Activated CD4-positive, CD25-positive, alpha-beta regulatory T cell (primary cell): ENCODE data around the gene MYO9A.

Experiments
- DNase-seq, 4 experiments: peaks; one replicate each; lab custom pipeline; 2025; lab: John Stamatoyannopoulos, UW

MYO9A gene, protein sequence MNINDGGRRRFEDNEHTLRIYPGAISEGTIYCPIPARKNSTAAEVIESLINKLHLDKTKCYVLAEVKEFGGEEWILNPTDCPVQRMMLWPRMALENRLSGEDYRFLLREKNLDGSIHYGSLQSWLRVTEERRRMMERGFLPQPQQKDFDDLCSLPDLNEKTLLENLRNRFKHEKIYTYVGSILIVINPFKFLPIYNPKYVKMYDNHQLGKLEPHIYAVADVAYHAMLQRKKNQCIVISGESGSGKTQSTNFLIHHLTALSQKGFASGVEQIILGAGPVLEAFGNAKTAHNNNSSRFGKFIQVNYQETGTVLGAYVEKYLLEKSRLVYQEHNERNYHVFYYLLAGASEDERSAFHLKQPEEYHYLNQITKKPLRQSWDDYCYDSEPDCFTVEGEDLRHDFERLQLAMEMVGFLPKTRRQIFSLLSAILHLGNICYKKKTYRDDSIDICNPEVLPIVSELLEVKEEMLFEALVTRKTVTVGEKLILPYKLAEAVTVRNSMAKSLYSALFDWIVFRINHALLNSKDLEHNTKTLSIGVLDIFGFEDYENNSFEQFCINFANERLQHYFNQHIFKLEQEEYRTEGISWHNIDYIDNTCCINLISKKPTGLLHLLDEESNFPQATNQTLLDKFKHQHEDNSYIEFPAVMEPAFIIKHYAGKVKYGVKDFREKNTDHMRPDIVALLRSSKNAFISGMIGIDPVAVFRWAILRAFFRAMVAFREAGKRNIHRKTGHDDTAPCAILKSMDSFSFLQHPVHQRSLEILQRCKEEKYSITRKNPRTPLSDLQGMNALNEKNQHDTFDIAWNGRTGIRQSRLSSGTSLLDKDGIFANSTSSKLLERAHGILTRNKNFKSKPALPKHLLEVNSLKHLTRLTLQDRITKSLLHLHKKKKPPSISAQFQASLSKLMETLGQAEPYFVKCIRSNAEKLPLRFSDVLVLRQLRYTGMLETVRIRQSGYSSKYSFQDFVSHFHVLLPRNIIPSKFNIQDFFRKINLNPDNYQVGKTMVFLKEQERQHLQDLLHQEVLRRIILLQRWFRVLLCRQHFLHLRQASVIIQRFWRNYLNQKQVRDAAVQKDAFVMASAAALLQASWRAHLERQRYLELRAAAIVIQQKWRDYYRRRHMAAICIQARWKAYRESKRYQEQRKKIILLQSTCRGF (N-terminal part only)

DNA sequence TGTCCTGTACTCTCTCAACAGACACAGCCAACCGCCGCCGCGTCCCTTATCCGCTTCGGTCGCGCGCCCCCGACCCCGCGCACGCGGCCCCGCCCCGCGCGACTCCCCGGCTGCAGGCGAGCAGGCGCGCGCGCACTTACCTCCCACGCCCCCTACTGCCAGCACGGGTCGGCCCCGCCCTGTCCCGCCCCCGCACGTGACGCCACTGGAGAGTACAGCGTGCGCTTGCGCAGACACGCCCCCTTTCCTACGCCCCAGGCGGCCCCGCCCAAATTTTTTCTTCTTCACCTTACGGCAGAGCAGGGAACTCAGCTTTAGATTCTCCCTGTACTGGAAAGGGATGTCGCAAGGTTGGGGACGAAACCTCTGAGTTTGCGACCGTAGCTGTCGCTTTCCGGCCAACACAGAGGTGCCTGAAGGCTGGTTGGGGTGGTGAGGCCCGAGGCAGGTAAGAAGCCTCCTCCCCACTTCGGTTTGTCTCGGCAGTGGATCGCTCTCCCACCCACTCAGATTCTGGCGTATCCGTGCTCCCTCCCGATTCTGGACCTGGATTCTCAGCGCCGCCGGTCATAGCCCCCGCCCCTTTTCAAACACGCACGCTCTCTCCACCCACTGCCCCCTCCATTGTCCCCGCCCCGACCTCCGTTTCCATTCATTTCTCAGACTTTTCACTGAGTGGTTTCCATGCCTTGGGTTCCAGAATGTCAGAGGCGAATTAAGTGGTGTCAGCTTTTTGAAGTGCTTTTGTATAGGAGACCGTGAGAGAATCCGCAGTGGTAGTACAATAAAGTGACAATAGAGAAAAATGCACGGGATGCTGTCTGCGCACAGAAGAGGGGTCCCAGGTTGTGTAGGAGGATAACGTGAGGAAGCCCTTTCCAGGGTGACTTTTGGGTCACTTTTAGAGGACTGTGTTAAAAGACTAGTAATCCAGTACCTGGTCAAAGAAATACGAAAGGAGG lies at the start of gene MYO9A, which contains the start of gene SENP8:
Gene MYO9A, minus strand, starts transcription at position 134 of the 962 bp plus-strand sequence. CDS start 71,587 bp downstream, outside the sequence.
Gene SENP8, plus strand, starts transcription at position 387 of the 962 bp plus-strand sequence. CDS start 21,221 bp downstream, outside the sequence.
- peak; percentile 98 to 99 (median 98) for DNase-seq

DNA sequence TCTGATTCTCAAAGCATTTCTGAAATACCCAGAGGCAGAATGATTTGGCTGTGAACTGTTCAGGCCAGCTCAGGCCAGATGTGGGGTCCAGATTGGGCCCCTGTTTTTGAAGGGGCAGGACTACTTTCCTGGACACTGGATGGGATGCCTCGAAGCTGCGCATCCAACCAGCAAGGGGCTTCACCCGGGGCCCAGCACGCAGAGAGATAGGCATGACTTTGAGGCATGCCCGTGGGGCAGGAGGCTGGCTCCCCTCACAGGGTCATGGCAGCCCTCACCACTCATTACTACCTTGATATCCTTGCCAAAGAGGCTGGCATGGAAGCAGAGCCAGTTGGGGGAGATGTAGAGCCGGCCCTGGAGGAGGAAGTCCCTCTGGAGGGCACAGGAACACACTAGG lies 49.5 kb upstream of the MYO9A start:
- DNase-seq, result no peak

DNA sequence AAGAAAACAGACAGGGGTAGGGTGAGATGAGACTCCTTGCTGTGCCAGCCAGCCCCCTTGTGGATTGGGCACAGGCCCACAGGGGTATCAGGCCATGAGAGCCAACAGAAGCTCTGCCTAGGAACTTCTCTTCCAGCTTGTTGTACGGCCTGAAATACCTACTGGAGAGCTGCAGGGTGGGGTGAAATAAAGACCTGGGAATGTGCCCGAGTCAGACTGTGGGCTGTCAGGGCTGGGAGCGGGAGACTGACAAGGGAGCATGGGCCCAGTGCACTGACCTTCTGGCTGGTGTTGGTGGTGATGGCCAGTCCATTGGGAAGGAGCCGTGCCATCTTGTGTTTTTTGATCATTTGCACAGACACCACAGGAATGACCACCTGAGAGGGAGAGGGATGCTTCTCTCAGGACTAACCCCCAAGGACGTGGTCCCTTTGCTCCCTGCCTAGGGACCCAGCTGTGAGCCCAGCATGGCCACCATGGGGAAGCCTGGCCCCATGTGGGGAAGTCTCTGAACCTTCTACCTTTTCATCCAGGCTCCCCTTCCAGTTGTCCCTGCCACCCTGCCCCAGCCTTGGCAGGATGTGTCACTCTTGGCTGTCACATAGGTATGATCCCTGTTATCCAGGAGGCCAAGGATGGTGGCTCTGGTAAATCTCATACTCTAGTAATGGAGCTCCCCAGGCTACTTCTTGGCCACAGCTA lies 48.9 kb upstream of the MYO9A start:
- no peak for DNase-seq

DNA sequence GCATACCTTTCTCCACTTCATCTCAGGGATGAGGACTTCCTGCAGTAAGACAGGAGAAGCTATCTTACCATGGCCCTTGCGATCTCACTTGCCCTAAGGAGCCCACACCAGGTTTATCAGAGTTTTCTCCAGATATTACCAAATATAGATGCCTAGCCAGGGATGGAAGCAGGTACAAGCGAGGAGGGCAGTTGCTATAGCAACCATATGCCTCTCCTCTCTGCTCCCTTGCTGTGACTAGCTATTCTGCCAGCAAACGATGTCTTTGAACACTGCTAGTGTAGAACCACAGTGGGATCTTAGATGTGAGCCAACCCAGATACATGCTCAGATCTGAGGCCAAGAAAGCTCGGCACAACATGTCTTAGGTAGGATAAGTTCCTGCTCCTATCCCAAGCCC lies 45.8 kb upstream of the MYO9A start:
- no peak for DNase-seq

DNA sequence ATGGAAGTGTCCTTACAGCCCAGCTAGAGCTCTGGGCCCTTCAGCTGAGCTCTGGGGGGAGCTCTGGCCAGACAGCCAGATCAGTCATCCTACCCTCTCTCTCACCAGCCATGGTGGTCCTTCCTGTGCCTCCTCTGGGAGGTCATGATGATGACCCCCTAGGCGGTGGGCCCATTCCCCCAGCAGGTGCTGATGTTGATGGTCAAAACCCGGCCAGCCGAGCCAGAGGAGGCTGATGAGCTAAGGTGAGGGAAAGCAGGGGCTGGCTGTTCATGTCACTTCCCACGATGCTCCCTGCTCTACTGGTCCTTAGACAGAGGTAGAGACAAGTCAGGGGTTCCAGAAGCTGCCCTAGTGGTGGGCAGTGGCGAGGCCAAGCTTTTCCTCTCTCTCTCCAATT lies 44.6 kb upstream of the MYO9A start:
- no peak for DNase-seq

DNA sequence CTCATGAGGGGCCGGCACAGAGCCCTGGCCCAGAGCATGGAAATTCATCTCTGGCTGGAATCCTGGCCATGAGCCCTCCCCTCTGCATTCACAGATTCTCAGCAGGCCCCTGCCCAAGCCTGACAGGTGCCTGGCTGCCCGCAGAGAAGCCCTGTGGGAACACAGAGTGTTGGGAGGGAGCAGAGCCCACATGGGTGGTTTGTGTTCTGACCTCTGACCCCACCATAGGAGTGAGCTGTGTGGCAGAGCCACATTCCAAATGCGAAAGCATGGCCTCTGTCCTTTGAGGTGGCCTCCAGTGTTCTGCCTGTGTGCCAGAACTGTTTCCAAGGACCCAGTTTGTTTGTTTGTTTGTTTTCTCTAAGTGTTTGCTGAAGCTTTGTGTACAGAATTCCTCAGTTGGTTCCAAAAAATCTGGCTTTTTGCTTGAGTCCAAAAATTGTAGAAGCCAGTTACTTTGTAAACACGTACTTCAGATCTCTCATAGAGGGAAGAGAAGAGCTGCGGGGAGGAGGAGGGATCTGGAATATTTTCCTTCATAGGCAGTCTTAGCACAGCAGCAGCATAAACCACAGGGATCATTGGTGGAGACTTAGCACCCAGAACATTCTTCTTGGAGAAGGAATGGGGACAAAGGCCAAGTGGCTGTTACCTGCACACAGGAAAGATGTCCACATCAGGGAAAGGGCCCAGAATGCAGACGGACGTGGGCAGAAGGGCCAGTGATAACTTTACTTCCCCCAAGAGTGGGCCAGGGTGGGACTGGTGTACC lies 43.6 kb upstream of the MYO9A start:
- DNase-seq, result no peak

DNA sequence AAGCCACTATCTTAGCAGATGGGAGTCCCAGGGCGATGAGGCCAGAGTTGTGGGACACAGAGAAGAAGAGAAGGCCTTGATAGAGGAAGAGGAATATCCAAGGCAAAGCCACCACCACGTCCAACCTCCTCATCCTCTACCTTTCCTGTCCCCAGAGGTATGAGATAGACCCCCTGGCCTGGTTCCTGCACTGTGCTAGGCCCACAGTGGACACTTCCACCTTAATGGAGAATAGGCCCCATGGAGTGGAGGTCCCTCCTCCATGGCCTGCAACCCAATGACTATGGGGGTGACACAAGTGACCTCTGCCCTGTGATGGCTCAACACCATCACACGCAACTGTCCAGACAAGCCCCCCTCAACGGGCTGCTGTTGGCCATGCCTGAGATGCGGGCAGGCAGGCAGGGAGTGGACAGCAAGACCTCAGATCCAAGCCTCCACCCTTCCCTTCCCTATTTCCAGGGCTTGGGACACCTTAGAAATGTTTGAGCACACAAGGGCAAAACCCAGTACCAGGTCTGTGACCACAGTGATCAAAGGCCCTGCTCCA lies 42.8 kb upstream of the MYO9A start:
- no peak for DNase-seq

DNA sequence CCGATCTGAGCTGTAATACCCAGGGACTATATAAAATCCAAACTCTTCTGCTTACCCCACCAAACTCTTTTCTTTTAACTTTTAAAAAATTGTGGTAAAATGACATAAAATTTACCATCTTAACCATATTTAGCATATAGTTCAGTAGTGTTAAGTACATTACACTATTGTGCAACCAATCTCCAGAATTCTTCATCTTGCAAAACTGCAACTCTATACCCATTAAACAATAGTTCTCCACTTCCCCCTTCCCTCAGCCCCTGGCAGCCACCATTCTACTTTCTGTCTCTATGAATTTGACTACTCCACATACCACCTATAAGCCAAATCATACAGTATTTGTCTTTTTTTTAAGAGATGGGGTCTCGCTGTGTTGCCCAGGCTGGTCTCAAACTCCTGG lies 39.0 kb upstream of the MYO9A start:
- DNase-seq, result no peak

DNA sequence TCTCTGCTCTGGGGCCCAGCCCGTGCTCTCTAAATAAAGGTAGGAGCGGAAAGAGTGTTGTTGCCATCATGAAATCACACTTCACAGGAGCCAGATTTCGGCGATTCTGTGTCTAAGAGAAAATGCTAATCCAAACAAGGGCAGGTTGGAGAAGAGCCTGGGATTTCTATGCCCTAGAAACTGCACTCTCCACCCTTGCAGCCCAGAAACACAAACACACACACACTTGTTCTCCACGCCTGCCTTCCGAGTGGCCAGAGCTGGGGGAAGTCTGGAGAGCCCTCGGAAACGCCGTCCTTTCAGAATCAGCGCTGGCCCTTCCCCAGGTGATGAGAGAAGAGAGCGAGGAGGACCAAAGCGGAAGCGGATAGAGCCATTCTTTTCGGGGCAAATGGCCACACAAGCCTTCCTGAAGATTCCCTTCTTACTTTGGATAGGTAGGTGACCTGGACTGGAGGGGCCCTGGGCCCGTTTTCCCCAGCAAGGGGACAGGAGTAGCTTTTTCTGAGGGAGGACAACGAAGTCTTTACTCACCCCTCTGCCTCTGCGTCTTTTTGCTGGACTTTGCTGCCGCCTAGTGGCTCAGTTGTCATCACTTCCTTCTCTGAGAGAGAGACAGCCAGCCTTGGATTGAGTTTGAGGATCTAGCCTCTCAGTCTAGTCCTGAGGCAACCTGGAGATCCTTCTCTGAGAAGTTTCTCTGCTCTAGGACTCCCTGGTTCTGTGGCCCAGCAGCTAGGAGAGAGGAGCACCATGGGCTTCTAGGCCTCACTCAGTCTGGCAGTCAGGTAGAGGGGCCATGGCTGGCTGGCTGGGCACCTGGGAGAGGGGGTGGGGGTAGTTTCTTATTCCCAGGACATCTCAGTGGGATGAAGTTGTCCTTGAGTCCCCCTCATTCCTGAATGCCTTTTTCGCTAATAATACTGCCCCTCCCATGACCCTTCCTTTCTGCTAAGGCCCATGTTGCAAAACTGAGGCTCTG lies 38.0 kb upstream of the MYO9A start:
- DNase-seq, result peak; percentile 49 to 81 (median 68)

DNA sequence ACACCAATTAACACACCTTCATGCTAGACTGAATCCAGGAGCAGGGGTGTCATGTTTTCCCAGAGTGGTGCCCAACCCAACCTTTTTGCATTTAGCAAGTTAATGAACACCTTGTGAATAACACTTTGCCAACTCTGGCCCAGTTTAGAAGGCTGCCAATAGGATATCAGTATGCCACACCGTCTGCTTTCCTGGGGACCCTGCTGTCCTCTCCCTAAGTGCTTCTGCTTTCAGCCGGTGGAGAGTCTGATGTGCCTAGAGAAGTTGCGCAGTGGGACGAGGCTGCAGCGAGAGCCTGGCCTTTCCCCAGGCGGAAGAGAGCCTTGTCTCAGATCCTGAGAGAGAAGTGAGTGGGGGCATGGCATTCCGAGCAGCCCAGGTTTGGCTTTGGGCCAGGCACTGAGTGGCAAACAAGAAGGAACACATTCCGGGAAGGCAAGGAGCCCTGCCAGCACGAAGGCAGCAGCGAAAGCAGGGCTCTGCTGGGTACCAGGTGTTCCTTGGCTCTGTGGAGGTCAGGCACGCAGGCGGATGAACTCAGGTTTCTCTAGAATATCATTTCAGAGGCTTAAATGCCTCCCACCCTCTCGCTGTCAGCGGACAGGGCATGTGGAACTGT lies 37.2 kb upstream of the MYO9A start:
- no peak for DNase-seq

DNA sequence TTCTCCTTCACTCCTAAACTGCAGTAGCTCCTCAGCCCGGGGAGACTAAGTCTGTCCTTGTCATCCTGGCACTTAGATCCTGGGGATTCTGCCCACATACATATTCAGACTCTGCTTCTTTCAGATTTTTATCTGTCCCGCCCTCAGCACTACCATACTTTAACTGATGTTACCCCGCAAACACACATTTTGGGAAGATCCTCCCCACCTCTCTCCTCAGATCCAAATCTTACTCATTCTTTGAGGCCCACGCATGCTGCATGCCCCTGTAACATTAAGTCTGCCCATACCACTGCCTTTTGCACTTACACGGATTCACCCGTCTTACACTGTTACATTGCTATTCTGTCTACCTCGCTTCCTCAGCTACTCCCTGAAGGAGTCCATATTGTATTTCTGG lies 36.4 kb upstream of the MYO9A start:
- DNase-seq, result no peak

DNA sequence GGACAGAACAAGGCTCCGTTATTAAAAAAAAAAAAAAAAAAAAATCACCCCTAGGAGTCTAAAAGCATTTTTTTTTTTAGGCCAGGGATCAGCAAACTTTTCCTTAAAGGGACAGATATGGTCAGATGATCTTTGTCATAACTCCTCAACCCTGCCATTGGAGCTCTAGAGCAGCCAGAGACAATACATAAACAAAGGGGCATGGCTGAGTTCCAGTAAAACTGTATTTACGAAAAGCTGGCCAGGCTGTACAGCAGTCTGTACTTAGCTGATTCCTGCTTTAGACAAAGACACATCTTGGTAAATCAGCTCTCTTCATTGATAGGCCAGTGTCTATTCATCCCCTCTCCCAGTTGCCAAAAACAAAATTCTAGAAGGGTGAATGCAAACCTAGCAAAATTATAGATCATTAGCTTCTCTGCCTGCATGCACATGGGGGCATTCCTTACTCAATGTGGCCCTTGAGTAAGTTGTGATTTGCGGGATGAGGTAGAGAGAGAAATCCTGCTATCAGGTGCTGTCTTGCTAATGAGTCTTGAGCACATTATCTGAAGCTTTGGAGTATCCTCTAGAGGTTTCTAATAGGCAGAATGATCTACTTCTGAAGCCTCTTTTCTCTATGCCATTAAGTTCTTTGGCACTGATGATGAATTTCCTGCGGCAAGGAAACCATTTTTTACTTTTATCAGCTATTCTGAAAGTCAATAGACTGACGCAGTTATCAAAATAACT lies 35.5 kb upstream of the MYO9A start:
- no peak for DNase-seq

DNA sequence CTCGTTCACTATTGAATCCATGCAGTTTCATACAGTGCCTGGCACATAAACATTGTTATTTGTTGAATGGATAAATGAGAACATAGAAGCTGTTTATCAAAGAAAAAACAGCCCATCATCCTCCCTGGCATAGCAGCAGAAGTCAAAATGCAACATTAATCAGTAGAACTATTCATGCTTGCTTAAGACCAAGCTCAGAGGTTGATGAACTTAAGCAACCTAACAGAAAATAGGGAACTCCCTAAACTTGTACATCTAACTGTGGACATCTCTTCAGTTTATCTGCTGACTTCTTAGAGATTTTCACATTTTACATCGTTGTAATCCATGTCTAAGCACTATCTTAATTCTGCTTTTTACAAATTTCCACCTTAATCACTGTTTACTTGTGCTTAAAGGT lies 29.5 kb upstream of the MYO9A start:
- DNase-seq, result no peak

DNA sequence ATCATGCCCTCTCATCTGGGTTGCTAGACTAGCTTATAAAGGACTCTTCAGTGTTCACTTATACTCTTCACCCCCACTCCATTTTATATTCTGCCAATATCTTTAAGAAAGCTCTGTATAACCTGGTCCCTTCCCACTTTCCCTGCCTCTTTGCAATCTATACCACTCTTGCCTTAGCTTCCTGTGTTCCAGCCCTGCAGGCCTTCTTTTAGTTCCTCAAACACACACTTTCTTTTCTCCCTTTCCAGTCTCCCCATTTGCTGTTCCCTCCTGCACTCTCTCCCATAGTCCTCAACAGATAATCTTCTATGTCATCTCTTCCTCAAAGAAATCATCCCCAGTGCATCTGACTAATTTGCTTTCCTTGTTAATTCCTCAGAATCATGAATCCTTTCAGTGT lies 29.0 kb upstream of the MYO9A start:
- no peak for DNase-seq

DNA sequence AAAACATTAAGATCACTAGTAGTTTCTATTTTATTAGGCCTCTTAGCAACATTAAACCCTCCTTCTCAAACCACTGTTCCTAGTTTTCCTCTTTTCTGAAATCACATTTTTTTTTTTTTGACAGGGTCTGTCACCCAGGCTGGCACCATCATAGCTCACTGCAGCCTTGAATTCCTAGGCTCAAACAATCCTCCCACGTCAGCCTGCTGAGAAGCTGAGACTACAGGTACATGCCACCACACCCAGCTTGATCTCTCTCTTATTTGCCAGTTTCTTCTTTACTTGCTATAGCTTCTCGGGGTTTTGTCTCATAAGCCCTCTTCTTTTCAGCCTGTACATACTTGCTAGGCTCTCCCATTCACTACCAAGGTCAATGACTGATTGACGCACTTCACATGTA lies 28.3 kb upstream of the MYO9A start:
- no peak for DNase-seq

DNA sequence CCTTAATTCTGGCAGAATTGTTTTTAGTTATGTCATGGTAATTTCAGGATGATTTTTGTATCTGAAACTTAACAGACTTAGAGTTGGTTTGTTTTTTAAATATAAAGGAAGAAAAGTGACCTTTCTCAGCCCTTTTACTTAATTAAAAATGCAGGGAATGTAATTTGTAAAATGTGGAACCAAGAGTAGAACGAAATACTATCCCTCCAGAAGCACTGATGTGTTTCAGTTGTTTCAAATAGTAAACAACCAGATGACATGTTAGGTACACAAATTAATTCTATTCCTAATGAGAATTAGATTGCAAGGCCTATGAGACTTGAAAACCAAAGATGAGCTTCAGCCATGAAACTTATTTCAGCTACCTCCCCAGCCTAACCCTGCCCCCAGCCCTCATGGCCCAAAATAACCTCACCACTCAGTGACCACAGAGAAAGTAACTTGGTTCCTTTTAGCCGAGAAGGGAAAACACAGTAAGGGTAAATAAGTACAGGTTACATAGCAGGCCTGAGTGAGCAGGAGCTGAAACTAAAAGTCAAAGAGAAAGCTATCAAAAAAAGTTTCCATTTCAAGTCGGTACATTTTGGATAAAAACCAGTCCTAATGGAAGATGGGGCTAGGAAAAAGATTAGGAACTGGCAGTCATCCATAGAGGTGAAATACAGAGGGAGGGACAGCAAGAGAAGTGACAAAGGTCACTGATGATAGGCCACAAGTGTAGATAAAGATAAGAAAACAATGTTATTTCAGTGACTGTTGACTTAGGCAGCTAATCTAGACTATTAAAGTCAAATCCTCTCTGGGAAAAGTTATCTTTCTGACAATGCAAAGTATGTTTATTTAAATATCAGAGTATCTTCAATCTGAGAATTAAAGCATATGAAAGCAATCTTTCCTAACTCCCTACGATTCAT lies 23.5 kb upstream of the MYO9A start:
- no peak for DNase-seq
